Uterus (tissue), 2 donors: ENCODE results near the gene ASCL5.

ENCODE experiments used
- CTCF ChIP-seq, 4 experiments: fragments of 200-600 bp in 2 of 4; fragments of 450-650 bp in 2 of 4; sonication (generic) in 2 of 4; IDR thresholded peaks; one replicate each; pipeline ENCODE4 v1.5.1; 2016 to 2019; ENCODE audit warnings: antibody characterized with exemption in 4 of 4, mild to moderate bottlenecking in 2 of 4, moderate library complexity in 1 of 4
- POLR2A ChIP-seq, 2 donors: fragments of 450-650 bp; IDR thresholded peaks; one replicate each; pipeline ENCODE4 v1.6.1; 2016; ENCODE audit warnings: antibody characterized with exemption in 2 of 2, mild to moderate bottlenecking in 1 of 2, moderate library complexity in 1 of 2

GRCh38 chr1:201090541-201090940 lies 36.4 kb downstream of the ASCL5 start:
- no peak for TF ChIP-seq POLR2A (IDR thresholded peaks at IDR 0.05)
- TF ChIP-seq CTCF (IDR thresholded peaks at IDR 0.05): no peak
